Activated CD4-positive, alpha-beta T cell treated with anti-CD3 and anti-CD28 coated beads for 48 hours (primary cell): Measurements from ENCODE around the gene NSRP1.

ENCODE experiments used
- DNase-seq: peaks from one replicate; pipeline ENCODE4 v3.0.0-alpha.2; 2020

Gene NSRP1

DNA sequence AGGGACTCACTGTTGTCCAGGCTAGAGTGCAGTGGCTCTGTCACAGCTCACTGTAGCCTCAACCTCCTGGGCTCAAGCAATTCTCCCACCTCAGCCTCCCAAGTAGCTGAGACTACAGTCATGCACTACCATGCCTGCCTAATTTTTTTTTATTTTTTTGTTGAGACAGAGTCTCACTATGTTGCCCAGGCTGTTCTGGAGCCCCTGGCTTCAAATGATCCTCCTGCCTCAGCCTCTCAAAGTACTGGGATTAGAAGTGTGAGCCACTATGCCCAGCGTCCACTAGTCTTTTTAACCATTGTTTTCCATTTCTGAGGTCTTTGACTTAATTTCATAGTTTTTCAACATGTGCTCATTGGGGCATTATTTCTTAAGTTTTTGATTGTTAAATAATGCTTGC, 13.5 kb downstream of the NSRP1 start:
- no peak for DNase-seq

- DNase-seq: no peak
Observed at GRCh38 chr17:30132615-30133014, 16.0 kb downstream of the NSRP1 start.

- DNase-seq: no peak
Observed at GRCh38 chr17:30133197-30133596, 16.6 kb downstream of the NSRP1 start.

GRCh38 chr17:30134551-30134950, 17.9 kb downstream of the NSRP1 start:
- DNase-seq: no peak

DNA sequence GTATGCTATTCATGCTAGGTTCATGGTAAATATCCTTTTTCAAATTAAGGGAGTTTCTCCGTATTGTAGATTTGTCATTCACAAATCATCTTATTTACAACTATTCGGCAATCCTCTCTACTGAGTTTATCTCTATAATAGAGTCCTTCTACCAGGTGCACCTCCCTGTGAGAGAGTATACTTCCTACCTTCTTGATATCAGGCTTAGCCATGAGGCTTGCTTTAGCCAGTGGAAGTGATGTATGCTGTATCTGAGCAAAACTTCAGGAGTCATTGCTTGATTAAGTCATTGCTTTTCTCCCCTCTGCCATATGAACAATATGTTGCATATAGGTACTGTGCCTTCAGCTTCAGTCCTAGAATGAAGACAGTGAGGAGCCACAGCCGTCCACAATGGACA, 20.5 kb downstream of the NSRP1 start:
- no peak for DNase-seq

GRCh38 chr17:30147860-30148259, 31.2 kb downstream of the NSRP1 start:
- peak; percentile 27 for DNase-seq

DNA sequence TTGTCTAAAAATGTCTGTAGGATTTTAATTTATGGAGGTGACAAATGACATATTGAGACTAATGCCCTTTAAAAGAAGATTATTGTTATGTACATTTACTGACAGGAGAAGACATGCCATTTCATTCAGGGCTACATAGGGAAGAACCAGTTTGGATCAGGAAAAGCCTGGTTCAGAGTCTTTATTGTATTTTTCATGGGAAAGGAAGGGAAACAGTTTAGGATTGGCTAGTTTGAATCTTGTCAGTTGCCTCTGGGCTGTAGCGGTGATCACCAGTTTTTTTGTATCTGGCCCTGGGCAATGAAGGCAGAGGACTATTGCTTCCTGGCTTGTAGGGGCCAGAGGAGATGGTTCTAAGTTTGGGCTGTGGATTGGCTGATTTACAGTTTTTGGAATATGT, 31.8 kb downstream of the NSRP1 start:
- DNase-seq: no peak

DNA sequence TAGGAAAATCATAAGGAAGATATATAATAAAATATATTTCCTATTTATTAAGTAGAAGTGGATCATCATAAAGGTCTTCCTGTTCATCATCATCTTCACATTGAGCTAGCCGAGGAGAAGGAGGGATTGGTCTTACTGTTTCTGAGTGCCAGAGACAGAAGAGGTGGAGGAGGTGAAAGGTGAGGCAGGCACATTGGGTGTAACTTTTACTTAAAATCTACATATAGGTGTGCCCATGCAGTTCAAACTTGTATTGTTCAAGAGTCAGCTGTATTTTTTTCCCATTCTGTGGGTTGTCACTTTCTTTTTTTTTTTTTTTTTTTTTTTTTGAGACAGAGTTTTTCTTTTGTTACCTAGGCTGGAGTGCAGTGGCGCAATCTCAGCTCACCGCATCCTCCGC, 34.9 kb downstream of the NSRP1 start:
- DNase-seq: no peak

DNA sequence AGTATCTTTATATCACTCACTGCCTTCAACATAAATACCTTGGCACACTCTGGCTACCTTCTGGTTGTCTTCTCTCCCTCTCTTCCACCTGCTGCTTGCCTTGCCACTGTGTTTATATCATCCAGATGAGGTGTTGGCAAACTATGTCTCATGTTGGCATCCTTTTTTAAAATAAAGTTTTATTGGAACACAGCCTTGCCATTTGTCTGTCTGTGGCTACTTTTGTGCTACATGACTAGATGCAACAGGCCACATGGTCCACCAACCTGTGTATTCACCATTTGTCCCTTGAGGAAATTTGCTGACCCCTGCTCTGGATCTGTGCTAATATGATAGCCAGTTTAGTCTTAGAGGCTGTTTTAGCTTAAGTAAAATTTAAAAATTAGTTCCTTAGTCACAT, 36.8 kb downstream of the NSRP1 start:
- no peak for DNase-seq

GRCh38 chr17:30155389-30155788, 38.8 kb downstream of the NSRP1 start:
- no peak for DNase-seq

DNA sequence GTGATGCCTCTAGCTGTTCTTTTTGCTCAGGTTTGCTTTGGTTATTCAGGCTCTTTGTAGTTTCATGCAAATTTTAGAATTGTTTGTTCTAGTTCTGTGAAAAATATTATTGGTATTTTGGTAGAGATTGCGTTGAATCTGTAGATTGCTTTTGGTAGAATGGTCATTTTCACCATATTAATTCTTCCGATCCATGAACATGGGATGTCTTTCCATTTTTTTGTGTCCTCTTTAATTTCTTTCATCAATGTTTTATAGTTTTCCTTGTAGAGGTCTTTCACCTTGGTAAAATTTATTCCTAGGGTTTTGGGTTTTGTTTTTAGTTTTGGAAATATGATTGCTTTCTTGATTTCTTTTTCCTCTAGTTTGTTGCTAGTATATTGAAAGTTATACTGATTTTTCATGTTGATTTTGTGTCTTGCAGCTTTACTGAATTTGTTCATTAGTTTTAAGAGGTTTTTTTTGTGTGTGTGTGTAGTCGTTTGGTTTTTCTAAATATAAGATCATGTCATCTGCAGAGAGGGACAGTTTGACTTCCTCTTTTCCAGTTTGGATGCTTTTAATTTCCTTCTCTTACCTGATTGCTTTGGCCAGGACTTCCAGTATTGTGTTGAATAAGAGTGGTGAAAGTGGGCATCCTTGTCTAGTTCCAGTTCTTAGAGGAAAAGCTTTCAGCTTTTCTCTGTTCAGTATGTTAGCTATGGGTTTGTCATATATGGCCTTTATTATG, 42.4 kb downstream of the NSRP1 start:
- DNase-seq: no peak

GRCh38 chr17:30160419-30161172, 44.0 kb downstream of the NSRP1 start:
- no peak for DNase-seq

- DNase-seq: no peak
Observed at GRCh38 chr17:30161601-30162000, 45.0 kb downstream of the NSRP1 start.

GRCh38 chr17:30164531-30164930, 47.9 kb downstream of the NSRP1 start:
- no peak for DNase-seq

DNA sequence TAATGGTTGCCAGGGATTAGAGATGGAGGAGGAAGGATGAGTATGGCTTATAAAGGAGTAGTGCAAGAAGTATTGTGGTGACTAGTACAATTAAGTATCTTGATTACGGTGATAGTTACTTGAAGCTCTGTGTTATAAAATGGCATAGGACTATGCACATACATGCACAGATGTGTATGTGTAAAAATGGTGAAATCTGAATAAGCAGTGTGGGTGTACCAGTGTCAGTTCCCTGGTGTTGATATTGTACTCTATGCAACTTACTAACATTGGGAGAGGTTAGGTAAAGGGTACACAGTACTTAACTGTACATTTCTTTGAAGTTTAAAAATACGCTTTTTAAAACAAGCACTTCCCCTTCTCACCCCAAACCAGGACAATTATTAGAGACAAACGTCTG, 48.5 kb downstream of the NSRP1 start:
- DNase-seq: no peak

DNA sequence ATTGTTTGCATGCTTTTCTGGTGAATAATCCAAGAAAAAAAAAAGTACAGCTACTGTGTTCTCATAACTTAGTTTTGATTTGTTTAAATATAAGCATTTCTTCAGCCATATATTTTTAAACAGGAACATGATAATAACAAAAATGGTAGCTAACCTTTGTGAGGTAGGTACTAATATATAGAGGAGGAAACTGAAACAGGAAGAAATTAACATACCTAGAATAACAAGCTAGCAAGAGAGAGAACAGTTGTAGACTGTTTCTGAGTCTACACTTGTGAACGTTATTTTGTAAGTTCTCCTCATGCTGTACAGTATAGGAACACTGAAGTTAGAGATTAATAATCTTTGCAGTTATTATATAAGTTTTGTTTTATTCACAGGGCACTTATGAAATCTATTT, 49.3 kb downstream of the NSRP1 start:
- DNase-seq: no peak

DNA sequence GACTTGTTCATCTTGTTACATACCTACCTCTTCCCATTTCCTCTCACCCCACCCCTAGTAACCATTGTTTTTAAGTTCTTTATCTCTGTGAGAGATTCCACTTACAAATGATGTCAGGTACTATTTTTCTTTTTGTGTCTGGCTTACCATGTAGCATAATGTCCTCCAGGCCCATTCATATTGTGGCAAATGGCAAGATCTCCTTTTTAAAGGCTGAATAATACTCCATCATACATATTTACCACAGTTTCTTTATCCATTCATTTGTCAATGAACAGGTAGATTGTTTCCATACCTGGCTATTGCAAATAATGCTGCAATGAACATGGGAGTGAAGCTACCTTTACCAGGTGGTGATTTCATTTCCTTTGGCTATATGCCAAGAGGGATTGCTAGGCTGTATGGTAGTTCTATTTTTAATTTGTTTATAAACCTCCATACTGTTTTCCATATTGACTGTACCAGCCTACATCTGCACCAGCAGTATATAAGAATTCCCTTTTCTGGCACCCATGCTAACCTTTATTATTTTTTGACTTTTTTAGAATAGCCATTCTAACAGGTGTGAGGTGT, 53.9 kb downstream of the NSRP1 start:
- no peak for DNase-seq

DNA sequence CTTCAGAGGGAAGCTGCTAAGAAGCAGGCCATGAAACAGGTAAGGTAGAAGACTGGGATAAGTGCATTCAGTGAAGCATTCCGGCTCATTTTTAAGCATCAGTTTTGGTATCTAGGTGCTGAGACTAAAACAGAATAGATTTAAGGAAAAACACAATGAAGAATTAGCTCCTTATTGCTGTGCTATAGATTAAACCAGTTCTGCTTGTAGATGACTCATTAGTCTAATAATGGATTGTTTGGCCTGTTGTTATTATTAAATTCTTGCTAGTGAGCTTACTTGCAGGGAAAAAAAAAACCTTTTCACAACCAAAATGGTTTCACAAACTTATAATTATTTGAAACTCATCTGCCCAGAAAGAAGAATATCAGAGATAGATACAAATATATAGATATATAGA, 55.9 kb downstream of the NSRP1 start:
- no peak for DNase-seq

DNA sequence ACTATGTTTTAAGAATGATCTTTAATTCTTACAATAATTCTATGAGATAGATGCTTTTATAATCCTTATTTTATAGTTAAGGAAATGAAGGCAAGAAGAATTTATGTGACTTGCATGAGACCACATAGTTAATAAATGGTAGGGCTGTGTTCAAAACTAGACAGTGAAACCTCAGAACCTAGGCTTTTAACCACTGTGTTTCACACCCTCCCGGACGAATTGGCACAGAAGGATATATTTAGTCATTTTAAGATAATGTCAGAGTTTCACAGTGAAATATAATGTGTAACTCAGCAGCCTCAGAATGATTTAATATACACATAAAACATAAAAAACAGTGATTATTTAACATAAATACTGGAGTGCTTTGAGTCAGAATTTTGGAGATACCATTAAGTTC, 57.0 kb downstream of the NSRP1 start:
- peak; percentile 33 for DNase-seq

GRCh38 chr17:30174556-30174955, 57.9 kb downstream of the NSRP1 start:
- DNase-seq: no peak

DNA sequence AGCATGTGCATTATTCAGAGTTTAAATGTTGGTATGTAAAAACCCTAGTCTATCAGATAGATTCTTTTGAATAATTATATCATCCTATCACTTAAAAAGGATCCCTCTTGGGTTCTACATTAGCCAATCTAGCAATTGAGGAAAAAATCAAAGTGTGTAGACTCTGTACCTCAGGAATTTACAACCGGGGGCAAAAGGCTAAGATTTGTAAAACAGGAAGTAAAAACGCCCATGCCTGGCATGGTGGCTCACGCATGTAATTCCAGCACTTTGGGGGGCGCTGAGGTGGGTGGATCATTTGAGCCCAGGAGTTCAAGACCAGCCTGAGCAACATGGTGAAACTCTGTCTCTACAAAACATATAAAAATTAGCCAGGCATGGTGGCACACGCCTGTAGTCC, 60.2 kb downstream of the NSRP1 start:
- no peak for DNase-seq

- no peak for DNase-seq
Observed at GRCh38 chr17:30186761-30187160, 70.1 kb downstream of the NSRP1 start.

DNA sequence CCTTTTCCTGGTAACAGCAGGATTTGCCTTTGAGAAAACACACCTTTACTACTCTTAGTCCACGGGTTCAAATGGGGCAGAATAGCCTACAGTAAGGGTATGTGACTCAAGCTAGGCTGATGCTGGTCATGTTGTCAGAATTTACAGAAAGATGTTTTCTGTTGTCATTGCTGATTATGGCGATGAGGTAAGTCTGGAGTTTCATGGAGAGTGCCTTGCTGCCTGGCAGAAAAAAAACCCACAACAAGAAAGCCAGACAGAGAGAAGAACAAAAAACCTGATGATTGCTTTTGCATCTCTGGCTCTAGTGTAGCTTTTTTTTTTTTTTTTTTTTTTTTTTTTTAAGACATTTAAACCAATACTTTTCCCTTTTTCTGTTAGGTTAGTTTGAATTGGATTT, 71.0 kb downstream of the NSRP1 start:
- DNase-seq: no peak

GRCh38 chr17:30188211-30188939, 71.8 kb downstream of the NSRP1 start:
- no peak for DNase-seq
